IMR-90 (cell line): ENCODE results near the gene GOLGA8A.
"Not testable (repeated sequence)": the region's sequence is repeated elsewhere in the genome, so short reads cannot be mapped to it uniquely, and the experiment has no call there.

Source experiments
- CTCF ChIP-seq: conservative IDR thresholded peaks from 2 replicates; pipeline ENCODE4 v1.5.1; 2012; ENCODE audit warnings: mild to moderate bottlenecking, low read depth, low read length, improper control_type of control experiment
- MXI1 ChIP-seq: IDR thresholded peaks from 2 replicates; pipeline ENCODE4 v1.6.1; 2012; ENCODE audit warnings: low read depth, mild to moderate bottlenecking, low read length, moderate library complexity, borderline replicate concordance
- POLR2A ChIP-seq: IDR thresholded peaks from 2 replicates; pipeline ENCODE4 v1.6.1; 2012; ENCODE audit warnings: mild to moderate bottlenecking, low read depth, low read length
- SMC3 ChIP-seq: fragments of 150-350 bp; IDR thresholded peaks from 2 replicates; pipeline ENCODE4 v1.6.1; 2016; ENCODE audit warnings: low read depth, mild to moderate bottlenecking, antibody characterized with exemption, low read length, moderate library complexity

- not testable (repeated sequence) for TF ChIP-seq SMC3, CTCF, POLR2A, MXI1
These were observed 28.1 kb downstream of the GOLGA8A start for GRCh38 chr15:34409511-34409910.
